Globus pallidus (tissue), 1 donor: Measurements from ENCODE around the gene HTRA3.
A peak's percentile ranks its signal among the peaks of the same experiment; 100 is the strongest.

Experiments
- DNase-seq: peaks from one replicate; pipeline ENCODE4 v3.0.0-alpha.2; 2015; ENCODE audit warnings: low spot score

The HTRA3 gene

DNA sequence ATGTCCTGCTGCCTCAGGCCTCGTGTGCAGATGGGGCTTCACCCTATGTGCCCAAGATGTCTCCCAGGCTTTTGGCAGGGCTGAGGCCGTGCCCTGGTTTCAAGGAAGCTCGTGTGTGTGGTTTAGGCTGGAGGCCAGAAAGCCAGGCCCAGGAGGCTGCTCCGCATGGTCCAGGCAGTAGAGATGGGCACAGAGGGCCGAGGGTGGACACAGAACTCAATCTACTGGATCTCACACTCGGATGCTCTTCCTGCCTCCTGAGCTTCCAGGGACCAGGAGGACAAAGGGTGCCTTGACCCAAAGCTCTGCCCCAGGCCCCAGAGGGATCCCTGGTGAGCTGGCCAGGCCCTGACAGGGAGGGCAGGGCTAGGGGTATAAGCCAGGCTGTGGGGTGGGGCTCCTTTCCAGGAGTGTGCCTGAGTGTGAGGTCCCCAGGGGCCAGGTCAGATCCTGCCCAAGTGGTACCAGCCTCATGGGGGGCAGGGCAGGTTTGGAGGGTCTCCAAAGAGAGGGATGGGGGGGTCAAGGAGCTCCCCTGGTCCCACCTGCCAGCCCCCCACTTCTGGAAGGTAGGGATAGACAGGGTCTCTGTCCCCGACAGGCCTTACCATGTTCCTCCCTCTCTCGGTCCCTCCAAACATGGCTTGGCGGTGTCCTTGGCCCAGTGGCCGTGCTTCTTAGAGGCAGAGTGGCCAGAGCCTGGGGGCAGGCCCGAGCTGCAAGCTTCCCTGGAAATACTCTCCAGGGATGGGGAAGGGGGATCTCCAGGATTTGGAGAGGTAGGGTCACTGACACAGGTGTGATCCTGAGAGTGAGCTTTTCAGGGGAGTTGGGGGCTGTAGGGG lies 23.8 kb downstream of the HTRA3 start:
- no peak for DNase-seq

DNA sequence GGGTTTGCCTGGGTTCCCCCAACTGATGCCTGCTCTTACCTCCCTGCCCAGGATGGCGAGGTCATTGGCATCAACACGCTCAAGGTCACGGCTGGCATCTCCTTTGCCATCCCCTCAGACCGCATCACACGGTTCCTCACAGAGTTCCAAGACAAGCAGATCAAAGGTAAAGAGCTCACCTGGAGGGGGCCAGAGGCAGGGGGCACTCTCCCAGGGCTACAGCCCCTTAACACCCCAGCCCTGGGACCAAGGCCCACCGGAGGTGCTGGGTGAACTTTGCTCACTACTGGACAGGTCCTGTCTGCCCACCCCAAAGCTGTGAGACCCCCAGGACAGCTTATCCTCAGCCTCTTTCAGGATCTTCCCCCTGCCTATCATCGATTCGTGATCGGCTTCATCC lies 24.5 kb downstream of the HTRA3 start:
- DNase-seq, result no peak

DNA sequence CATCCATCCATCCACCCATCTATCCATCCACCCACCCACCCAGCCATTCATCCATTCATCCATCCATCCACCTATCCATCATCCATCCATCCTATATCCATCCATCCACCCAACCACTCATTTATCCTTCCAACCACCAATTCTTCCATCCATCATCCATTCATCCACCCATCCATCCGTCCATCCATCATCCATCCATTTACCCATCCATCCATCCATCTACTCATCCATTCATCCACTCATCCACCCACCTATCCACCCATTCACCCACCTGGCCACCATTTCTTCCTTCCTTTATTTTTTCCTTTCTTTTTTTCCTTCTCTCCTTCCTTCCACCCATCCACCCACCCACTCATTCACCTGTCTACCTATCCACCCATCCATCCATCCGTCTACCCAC lies 25.2 kb downstream of the HTRA3 start:
- DNase-seq, result no peak

DNA sequence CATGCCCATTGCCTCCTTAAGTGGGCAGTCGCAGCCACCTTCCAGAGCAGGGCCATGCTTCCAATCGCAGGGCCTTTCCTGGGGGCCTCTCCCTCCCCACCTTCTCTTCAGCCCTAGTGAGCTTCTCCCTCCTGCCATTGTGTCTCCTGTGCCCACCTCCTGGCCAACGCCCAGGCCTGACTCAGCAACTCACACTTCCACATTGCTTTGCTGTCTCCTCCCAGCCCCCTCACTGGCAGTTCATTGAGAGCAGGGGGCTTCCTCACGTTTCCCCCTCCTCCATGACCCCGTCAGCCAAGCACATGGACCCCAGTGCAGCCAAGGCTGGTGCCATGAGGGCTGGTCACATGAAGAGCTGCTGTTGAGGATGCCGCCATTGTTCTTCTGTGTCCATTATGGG lies 25.9 kb downstream of the HTRA3 start:
- DNase-seq, result no peak

DNA sequence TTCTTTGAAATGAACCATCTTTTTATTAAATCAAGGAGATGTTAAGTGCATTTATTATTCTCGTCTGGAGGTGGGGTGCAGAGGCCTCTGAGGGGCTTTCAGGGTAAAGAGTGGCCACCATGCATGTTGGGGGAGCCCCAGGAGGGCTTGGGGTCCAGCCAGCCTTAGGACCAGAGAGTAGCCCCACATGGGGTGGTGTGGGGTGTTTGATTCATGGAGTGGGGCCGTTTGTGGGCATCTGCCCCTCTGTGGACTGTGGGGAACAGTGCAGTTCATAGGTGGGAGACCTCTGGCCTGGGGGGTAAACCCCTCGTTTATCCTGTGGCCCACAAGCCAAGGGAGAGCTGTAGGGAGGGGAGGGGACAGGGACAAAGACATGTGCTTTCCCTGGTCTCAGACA lies 26.9 kb downstream of the HTRA3 start:
- DNase-seq, result no peak

DNA sequence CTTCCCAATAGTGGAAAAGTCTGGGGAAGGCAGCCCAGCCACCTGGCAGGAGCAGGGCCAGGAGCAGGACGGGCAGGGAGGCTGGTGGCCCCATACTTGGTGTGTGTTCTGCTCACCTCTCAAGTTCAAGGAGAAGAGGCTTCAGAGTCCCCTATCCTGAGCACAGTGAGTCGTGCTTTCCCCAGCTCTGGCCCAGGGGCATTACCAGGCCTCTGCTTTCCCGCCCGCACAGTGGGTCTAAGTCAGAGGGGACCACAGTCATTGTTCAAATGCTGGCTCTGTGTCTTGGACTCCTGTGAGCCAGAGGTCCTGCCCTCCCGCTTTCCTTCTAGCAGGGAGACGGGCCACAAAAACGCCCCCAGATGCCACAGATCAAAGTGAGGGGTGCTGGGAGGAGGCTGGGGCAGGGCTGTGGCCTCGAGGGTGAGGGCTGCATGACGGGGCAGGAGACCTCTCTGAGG lies 27.6 kb downstream of the HTRA3 start:
- no peak for DNase-seq

DNA sequence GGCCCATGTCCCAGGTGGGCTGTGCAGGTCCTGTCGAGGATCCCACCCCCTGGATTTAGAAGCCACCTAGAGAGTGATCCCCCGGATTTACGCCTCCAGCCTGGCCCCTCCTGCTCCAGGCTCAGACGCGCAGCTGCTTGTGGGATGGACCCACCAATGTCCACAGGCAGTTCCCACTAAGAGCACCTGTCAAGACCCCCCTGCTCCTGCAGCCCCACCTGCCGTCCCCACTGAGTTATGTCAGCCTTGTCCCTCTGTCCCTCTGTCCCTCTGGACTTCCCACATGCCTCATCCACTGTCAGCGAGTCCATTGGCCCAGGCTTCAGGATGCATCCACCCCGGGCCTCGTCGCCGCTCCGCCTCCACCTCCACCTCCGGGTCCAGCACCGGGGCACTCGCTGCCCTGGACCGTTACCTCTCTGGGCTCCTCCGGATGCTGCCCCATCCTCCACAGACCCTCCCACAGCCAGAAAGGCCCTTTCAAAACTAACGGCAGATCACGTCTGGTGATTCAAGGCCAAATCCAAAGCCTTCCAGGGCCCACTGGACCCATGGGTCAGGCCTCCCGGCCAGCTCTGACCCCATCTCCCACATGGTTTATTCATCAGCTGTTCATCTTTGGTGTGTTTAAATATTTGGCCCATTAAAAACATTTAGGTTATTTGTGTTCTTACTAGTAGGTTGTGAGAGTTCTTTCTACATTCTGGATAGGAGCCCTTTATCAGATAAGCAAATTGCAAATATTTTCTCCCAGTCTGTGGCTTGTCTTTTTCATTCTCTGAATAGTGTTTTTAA lies 28.3 kb downstream of the HTRA3 start:
- DNase-seq, result no peak

DNA sequence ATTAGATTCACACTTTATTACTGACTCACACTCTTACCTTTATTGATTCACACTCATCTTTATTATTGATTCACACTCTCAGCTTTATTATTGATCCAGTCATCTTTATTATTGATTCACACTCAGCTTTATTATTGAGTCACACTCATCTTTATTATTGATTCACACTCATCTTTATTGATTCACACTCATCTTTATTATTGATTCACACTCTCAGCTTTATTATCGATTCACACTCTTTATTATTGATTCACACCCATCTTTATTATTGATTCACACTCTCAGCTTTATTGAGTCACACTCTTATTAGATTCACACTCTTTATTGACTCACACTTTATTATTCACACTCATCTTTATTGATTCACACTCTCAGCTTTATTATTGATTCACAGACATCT lies 31.3 kb downstream of the HTRA3 start:
- no peak for DNase-seq

DNA sequence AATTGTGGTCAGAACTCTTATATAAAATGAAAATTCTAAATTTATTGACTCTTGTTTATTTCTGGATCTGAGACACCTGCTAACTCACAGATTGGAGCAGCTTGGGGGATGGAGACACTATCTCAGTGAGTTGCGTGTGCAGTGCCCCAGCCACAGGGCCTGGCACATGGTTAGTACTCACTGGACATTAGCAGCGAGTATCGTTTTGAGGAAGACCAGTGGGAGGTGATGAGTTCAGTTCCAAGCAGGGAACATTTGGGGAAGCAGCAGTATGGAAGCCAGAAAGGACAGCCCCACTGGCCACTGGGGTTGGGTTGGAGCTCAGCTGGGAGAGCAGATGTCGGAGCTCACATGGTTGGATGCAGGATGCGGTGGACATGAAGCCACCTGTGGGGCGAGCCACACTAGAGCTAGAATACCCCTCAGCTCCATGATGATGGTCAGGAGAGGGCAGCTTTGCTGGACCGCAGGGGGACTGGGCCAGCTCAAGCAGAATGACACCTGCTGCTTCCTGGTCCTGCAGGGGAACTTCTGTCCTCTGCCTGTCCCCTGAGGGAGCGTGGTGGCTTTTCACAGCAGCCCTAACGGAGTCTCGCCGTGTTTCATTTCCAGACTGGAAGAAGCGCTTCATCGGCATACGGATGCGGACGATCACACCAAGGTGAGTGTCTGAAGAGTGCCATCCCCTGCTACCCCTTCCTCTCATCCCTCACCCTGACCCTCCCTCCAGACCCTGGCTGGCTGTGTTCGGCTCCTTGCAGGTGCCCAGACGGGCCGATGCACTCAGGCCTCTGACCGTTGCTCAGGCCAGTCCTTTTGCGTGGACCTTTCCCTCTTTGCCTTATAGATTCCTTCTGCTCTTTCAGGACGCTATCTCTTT lies 32.5 kb downstream of the HTRA3 start:
- DNase-seq, result no peak

DNA sequence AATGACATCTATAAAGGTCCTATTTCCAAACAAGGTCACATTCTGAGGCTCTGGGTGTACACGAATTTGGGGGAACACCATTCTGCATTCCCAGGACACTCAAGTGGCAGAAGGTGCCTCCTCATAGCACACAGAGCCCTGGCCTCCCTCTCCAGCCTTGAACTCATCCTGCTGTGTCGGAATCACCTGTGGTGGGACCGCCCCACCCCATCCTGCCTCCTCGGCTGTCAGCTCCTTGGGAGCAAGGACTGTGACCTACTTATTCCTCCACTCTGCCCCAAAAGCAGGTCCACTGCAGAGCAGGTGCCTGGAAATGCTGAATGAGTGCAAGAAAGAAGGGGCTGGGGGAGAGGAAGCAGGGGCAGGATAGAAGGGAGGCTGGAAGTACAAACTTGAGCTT lies 33.5 kb downstream of the HTRA3 start:
- DNase-seq, result no peak

DNA sequence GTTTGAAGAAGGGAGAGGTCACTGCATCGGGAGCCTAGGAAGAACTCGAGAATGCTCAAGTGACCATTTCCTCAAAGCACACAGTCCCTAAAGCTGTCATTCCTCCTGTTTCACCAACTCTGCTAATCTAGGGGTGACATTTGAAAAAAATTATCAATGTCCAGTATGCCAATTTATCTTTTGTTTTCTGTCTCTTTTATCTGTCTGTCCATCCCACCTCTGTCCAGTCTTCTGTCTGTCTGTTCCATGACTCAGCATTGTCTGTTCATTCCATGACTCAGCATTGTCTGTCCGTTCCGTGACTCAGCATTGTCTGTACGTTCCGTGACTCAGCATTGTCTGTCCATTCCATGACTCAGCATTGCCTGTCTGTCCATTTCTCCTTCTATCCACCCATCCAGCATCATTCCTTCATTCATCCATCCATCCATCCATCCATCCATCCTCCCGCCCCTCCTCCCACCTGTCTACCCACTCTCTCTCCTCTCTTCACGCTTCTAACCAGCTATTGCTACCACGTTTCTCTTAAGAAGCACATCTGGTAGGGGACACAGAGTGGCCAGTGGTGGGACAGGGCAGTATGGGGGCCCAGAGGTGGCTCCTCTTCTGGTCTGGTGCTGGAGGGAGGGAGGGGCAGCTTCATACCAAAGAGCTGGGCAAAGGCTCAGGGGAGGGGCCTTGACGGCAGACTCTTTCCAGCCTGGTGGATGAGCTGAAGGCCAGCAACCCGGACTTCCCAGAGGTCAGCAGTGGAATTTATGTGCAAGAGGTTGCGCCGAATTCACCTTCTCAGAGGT lies 34.1 kb downstream of the HTRA3 start:
- peak; percentile 5 for DNase-seq

DNA sequence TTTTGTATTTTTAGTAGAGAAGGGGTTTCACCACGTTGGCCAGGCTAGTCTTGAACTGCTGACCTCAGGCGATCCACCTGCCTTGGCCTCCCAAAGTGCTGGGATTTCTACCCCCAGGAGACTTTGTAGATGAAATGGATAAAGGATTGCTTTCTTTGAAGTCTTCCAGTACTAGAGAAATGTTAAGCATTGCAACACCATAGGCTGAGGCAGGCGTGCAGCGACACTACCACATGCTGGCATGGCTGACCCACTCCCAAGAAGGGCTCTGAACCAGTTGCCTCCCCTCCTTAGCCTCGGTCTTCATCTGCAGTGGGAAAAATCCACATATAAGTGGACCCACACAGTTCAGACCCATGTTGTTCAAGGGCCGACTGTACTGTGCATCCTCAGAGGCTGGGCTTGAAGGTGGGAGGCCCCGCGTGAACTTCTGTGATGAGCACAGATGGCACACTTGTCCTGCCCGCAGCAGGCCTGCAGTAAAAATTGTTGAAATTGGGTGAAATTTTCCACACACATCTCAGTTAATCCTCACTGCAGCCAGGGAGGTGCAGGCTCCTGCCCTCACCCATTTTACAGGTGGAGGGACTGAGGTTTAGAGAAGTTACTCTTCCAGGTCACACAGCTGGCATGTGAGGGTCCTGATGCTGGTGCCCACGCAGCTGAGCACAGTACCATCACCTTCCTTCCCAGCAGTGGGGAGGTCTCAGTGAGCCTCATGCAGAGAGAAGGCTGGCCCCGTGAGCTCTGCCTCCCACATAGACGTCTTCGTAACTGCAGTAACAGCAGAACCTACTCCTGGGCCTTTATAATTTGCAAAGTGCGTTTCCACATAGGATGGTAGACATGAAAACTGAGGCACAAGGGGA lies 35.5 kb downstream of the HTRA3 start:
- no peak for DNase-seq

DNA sequence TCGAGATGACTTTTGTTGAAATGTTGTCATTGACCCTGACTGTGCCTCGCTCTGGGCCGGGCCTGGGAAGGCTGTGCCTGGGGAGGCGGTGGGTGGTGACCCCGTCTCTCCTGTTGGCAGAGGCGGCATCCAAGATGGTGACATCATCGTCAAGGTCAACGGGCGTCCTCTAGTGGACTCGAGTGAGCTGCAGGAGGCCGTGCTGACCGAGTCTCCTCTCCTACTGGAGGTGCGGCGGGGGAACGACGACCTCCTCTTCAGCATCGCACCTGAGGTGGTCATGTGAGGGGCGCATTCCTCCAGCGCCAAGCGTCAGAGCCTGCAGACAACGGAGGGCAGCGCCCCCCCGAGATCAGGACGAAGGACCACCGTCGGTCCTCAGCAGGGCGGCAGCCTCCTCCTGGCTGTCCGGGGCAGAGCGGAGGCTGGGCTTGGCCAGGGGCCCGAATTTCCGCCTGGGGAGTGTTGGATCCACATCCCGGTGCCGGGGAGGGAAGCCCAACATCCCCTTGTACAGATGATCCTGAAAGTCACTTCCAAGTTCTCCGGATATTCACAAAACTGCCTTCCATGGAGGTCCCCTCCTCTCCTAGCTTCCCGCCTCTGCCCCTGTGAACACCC lies 36.4 kb downstream of the HTRA3 start:
- DNase-seq, result no peak

DNA sequence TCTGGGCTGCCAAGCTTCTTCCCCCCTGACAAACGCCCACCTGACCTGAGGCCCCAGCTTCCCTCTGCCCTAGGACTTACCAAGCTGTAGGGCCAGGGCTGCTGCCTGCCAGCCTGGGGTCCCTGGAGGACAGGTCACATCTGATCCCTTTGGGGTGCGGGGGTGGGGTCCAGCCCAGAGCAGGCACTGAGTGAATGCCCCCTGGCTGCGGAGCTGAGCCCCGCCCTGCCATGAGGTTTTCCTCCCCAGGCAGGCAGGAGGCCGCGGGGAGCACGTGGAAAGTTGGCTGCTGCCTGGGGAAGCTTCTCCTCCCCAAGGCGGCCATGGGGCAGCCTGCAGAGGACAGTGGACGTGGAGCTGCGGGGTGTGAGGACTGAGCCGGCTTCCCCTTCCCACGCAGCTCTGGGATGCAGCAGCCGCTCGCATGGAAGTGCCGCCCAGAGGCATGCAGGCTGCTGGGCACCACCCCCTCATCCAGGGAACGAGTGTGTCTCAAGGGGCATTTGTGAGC lies 37.0 kb downstream of the HTRA3 start:
- no peak for DNase-seq

DNA sequence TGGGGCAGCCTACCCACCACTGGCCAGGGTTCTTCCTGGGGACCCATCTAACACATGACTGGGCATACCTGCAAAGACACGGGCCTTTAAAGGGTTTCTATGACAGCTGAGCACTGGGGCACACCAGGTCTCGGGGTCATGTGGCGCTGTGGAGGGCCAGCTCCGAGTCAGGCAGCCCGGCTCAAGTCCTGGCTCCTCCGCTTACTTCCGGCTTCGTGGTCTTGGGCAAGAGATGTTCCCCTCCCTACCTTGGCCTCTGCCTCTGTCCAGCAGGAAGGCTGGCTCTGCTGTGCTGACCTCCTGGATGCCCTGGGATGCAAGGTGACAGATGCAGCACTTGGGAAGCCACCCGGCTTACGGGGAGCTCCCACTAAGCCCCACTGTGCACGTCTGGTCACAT lies 37.6 kb downstream of the HTRA3 start:
- DNase-seq, result no peak

DNA sequence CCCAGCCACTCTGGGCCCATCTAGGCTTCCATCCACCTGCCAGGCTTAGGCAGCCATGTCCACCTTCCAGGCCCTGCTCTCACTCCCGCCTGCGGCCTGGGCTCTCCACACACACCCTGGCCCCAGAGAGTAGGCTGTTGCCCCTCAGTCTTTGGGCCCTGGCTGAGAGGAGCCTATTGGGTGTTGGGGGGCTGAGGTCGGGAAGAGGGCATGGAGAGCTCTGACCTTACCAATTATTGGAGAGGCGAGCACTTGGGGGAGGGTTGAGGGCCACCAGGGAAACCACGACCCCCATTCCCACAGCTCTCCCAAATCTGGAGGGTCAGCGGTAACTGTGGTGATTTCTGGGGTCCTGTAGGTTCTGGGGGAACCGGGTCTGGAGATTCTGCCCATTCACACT lies 38.2 kb downstream of the HTRA3 start:
- DNase-seq, result no peak

DNA sequence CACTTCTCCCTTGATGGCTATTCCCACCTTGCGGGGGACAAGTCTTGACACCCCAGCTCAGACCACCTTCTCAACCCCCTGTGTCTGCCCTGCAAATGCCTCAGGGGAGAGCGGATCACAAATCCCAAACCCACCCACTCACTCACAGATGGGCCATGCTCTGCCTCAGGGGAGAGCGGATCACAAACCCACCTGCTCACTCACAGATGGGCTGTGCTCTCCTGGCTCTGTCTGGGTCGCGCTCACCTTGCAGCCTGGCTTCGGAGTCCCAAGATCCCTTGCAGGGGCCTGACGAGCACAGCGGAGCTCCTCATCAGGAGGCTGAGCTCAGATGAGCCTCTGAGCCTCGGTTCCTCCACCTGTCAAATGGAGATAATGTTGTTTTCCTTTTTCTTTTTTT lies 38.6 kb downstream of the HTRA3 start:
- DNase-seq, result no peak

DNA sequence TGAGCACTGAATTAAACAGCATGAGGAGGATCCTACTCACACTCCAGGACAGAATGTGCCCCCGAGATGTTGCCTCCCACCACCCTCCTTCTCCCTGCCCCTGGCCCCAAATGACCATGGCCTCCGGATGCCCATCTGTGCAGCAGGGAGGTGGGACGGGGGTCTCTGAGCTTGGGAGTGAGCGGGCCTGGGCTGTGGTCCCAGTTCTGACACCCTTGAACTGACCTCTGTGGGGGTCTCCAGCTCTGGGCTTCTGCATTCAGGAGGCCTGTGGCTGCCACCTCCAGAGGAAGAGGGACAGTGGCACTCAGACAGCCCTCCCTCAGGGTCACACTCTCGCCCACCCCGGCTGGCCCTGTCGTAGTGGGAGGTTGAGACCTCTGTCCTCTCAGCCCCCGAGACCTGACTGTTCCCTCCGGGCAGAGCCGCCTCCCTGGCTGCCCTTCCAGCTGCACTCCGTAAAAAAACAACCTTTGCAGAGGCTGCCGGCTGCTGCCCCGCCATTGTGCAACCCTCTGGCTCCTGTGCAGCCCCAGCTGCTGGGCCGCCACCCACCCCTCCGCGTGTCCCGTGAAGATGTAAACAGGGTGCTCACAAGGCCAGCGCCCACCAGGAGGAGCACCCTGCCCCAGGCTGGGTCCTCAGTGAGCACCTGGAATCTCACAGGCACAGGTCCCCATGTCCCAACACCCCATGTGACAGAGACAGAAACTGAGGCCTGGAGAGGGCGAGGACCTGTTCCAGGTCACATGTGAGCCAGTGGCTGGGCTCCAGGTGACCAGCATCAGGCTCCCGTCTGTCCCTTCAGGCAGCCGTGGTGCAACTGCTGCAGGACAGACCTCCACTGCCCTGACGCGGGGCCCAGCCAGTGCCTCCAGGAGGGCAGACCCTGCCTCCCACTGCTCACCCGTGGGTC lies 39.6 kb downstream of the HTRA3 start:
- DNase-seq, result no peak

DNA sequence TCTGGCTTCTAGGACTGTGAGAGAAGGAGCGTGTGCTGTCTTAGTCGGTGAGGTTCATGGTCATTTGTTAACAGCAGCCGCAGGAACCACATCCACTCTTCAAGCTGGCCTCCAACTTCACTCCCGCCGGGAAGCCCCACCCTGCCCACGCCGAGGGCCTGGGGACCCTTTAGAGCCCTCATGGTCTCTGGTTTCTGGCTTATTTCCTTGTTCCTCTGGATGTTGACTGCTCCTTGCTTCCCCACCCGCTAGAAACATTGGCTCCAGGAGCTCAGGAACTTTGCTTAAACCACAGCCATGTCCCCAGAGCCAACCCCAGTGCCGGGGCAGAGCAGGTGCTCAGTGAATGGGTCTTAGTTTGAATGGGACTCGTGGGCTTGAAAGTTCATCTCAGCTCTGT lies 40.8 kb downstream of the HTRA3 start:
- no peak for DNase-seq
